NCI-H460 (cell line): ENCODE data around the gene FGGY. TPM values are rescaled to one million over a fixed set of nuclear protein-coding genes. Genes with fewer than 3 reads are reported as not detected.
"Not testable (repeated sequence)": the region's sequence is repeated elsewhere in the genome, so short reads cannot be mapped to it uniquely, and the experiment has no call there.

ENCODE experiments used
- DNase-seq: peaks from one replicate; pipeline ENCODE4 v3.0.0-alpha.2; 2016; ENCODE audit warnings: low read depth; ENCODE audit errors: extremely low read depth
- total RNA-seq: library from RNA; depleted of rRNA; stranded (reverse); fragments of >200 nt; shearing (Covaris generic); gene quantifications from 2 replicates; pipeline ENCODE4 v1.2.3, GENCODE V29; 2014

FGGY gene
- total RNA-seq, 1 experiment from 2014 or later: 6.3 TPM

DNA sequence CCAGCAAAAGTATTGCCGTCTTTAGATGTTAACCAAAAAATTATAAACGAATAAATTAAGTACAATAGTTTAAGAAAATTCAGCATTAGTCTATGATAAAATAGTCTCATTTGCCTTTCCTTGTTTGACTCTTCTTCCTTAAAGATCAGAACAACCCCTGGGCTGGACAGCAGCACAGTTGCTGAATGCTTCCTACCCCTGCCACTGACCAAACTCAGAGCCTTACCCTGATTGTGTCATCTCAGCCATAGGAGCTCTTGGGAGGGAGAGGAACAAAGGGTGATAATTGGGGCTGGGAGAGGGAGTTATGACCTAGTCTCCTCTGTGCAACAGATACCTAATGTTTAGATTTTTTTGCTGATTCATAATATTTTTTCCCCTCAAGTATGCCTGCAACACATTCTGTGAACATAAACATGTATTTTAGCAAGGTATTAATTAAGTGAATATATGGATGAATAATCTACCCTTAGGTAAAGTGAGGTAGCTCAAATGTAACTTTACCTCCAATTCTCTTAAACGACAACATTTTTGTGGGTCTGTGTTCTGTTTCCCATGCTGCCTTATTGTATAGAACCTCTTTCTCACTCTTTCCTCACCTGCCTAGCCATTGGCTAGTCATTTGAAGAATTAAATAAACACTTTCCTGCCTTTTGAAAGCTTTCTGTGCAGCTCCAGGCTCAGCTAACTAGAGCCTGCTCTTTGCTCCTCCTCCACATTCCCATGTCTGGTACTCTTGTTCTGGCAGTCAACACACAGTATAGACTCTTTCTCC, 46.1 kb downstream of the FGGY start:
- DNase-seq: no peak

- DNase-seq: no peak
These were observed 46.6 kb downstream of the FGGY start for GRCh38 chr1:59343576-59343840.

- DNase-seq: no peak
These were observed 48.3 kb downstream of the FGGY start for GRCh38 chr1:59345221-59345620.

- no peak for DNase-seq
These were observed 49.5 kb downstream of the FGGY start for GRCh38 chr1:59346429-59346828.

DNA sequence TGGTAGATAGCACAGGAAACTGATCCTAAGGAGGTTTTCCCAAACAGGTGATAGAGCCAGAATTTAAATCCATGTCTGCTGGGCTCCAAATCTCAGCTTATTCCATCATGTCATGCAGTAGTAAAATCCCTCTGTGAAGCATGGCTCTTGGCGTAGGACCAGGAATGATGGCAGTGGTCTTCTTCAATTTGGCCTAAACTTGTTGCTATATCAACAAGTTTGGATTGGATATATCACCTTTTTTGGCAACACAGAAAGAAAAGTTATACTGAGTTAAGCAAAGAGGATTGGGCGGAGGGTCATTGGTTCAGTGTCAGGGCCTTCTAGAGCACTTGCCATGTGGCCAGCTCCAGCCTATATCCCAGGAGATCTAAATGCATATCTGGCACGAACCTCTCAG, 52.2 kb downstream of the FGGY start:
- no peak for DNase-seq

DNA sequence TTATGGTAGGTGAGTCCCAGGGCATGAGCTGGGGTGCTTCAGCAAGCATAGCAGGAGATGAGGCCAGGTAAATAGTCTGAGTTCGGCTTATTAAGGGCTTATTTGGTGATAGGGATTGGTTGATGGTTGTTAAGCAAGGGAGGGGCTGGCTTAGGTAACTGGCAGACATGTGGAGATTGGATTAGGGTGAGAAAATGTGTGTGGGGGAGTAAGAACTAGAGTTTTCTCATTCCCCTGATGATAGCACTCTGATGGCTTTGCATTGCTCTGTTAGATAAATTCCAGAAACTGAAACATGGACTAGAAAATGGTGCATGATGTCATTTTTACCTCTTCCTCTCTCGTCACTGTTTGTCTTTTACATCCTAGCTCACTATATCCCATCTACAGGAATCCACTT, 53.6 kb downstream of the FGGY start:
- no peak for DNase-seq

- DNase-seq: no peak
These were observed 55.2 kb downstream of the FGGY start for GRCh38 chr1:59352065-59352464.

DNA sequence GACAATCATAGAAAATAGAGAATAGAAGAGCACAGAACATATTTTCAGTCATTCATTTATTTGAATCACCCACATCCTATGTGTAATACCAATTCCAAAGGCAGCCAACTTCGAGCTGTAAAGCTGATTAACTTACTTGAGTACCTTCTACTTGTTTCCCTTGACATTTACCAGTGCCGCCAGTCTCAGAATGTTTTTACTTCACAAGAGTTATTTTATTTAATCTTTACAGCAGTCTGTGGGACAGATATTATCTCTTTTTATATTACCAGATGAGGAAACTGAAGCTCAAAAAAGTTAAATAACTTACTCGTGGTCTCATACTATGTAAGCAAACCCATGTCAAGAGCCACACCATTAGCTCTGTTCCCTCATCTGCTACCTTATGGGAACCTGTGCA, 56.6 kb downstream of the FGGY start:
- no peak for DNase-seq

DNA sequence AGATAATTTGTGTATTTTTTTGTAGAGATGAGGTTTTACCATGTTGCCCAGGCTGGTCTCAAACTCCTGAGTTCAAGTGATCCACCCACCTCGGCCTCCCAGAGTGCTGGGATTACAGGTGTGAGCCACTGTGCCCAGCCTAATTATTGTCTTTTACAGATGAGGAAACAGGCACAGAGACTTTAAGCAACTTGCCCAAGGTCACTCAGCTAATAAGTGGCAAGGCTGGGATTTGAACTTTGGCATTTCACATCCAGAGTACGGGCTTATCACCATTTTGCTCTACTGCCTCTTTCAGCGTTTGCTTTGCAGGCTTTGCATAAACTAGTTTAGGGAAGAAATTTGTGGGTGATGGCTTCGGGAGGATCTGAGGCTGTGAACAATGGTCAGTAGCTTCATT, 57.3 kb downstream of the FGGY start:
- not testable (repeated sequence) for DNase-seq

DNA sequence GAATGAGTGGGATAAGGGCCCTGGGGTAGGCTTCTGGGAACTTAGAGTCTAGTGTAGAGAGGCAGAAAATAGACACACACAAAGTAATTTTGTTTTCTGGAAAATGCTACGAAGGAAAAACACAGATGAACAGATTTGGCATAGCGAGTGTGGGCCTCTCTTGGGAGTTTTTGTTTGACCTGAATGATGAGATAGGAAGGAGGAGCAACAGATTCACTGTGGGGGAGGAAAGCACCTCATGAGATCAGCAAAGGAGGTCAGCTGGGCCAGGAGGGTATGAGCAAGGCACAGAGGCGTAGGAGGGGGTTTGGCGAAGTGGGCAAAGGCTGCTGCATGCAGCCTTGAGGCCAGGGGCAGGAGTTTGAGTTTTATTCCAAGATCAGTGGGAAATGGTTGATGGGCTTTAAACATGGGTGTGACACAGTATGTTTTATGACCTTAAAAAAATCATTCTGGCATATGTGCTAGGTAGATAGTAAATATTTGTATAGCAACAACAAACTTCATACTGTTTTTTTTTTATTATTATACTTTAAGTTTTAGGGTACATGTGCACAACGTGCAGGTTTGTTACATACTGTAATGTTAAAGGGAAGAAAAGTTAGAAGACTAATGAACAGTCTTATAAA, 57.9 kb downstream of the FGGY start:
- DNase-seq: no peak

DNA sequence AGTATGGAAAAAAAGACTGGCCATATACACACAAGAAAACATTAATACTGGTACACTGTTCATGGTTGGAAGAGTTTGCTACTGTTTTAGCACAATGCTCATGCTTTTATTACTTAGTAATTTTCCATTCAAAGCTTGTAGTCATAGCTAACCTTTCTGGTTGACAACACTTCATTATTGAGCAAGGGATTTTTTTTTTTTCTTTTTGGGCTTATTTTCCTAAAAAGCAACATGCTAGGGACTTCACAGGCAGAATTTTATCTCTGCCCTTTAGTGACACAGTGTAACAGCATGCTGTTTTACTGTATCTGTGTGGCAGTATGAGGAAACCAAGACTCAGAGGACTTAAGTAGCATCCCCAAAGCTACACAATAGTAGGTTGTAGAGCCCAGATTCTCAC, 58.5 kb downstream of the FGGY start:
- no peak for DNase-seq

- no peak for DNase-seq
These were observed 59.7 kb downstream of the FGGY start for GRCh38 chr1:59356627-59357026.

- DNase-seq: no peak
These were observed 60.9 kb downstream of the FGGY start for GRCh38 chr1:59357645-59358320.

DNA sequence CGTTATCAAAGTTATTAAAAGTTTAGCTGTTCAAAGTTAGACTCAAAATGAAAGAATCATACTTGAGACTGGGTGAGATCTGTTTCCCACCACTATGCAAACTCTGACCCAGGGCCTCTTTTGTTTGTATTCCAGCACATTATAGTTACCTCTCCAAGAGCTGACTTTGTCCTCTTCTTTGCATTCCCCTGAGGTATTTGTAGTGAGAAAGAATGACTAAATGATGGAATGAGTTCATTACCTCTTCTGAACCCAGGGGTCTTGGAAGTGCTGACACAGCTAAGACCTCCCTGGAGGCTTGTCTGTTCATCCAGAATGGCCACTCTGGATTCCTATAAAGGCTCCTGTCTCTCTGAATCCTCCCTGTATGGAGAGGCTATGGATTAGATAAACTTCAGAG, 62.4 kb downstream of the FGGY start:
- DNase-seq: no peak

- DNase-seq: no peak
These were observed 63.3 kb downstream of the FGGY start for GRCh38 chr1:59360170-59360569.

GRCh38 chr1:59360729-59361128, 63.8 kb downstream of the FGGY start:
- DNase-seq: no peak

GRCh38 chr1:59361766-59362165, 64.9 kb downstream of the FGGY start:
- no peak for DNase-seq

GRCh38 chr1:59364037-59364436, 67.1 kb downstream of the FGGY start:
- DNase-seq: no peak

DNA sequence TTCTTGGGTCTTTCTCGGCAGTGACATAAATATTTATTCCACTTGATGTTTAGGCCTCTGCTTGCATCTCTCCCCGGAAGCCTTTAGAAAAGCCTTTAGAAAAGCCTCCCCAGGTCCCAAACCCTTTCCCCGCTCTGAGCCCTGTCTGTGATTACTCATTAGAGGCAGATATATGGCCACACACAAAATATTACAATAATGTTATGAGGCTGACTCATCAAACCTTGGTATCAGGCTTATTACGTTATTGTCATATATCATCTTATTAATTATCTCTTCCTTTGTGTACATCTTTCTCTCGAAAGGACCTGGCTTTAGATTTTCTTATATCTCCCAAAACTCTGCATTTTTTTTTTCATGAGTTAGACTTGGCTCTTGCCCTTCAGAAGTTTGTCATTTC, 69.5 kb downstream of the FGGY start:
- DNase-seq: no peak

GRCh38 chr1:59367301-59368007, 70.6 kb downstream of the FGGY start:
- DNase-seq: no peak

DNA sequence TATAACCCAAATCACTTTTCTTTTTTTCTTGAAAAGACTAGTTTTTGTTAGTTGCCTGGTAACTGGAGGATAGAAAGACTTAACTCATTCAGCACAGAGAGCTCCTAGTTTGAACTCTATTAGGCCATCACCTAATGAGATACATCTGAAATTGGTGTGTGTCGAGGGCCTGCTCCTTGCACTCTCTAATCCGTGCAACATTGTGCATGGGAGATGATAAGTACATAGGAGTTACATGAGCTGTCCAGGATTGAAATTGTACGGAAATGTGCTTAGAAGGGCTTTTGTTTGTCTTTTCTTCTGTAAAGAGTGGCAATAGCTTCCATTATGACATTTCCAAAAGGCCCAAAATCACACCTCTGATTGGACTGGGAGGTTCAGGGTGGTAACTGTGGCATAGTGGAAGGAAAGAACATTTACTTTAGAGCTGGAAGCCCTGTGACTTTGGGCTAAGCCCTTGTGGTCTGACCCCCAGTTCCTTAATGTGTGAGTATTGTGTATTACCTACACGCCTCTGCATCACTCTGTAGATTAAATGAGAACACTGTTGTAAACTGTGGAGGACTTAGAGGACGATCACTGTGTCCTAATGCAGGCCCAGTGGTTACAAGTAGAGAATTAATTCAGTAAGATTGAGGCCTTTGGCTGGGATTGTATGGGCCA, 71.2 kb downstream of the FGGY start:
- DNase-seq: no peak
